A549 (cell line): Measurements from ENCODE around the gene HPN. TPM values are rescaled to one million over a fixed set of nuclear protein-coding genes. Genes with fewer than 3 reads are reported as not detected.

Source experiments
- ATAC-seq, 2 experiments: fragments of 200-7000 bp in 1 of 2; fragments of >200 bp in 1 of 2; cut with Nextera tagmentation in 1 of 2; cut with Tn5 transposase in 1 of 2; 3 replicates each; pipeline versions ENCODE4 v1.8.0 to v1.9.1; 2018 to 2020; ENCODE audit warnings: mild to moderate bottlenecking in 1 of 2, moderate library complexity in 1 of 2
- CTCF ChIA-PET: fragments of 300-600 bp; sonication (Branson Sonifier 250); formaldehyde crosslinking; extraction: SDS; loops from one replicate; lab custom pipeline; 2021; ENCODE audit warnings: antibody characterized with exemption, inconsistent platforms; lab: Yijun Ruan, JAX
- POLR2A ChIA-PET: fragments of 350-600 bp; formaldehyde crosslinking; extraction: SDS; loops from one replicate; lab custom pipeline; 2021; ENCODE audit warnings: antibody characterized with exemption, inconsistent platforms; lab: Yijun Ruan, JAX
- DNase-seq, 2 experiments: peaks; one replicate each; pipeline versions ENCODE4 v3.0.0 to v3.0.0-alpha.2; 2011 to 2016; ENCODE audit warnings: low read depth in 1 of 2, low spot score in 1 of 2
- FAIRE-seq: peaks from 2 replicates; lab custom pipeline; 2011; peaks lifted over from hg19 to GRCh38; lab: Jason Lieb, UNC
- H3K27ac ChIP-seq, 2 experiments: fragments of >200 bp; sonication (Bioruptor Twin); formaldehyde crosslinking; 3 replicates each; pipeline ENCODE4 v1.5.1; 2016 to 2017
- H3K4me1 ChIP-seq: fragments of >200 bp; sonication (Bioruptor Twin); formaldehyde crosslinking; 3 replicates; pipeline ENCODE4 v1.6.1; 2016
- H3K4me2 ChIP-seq: fragments of >200 bp; sonication (Bioruptor Twin); formaldehyde crosslinking; 3 replicates; pipeline ENCODE4 v1.6.1; 2016
- H3K4me3 ChIP-seq: fragments of >200 bp; sonication (Bioruptor Twin); formaldehyde crosslinking; 3 replicates; pipeline ENCODE4 v1.5.1; 2016
- H3K9me3 ChIP-seq: fragments of >200 bp; sonication (Bioruptor Twin); formaldehyde crosslinking; 3 replicates; pipeline ENCODE4 v1.6.1; 2016
- E2F6 ChIP-seq: IDR thresholded peaks from 2 replicates; pipeline ENCODE4 v1.6.1; 2012; ENCODE audit warnings: low read depth, borderline replicate concordance
- EHMT2 ChIP-seq: fragments of 200-600 bp; sonication (generic); IDR thresholded peaks from 2 replicates; pipeline ENCODE4 v1.6.1; 2016; ENCODE audit warnings: antibody characterized with exemption, low read depth, mild to moderate bottlenecking, moderate library complexity
- ESRRA ChIP-seq: fragments of 150-350 bp; IDR thresholded peaks from 2 replicates; pipeline ENCODE4 v1.6.1; 2014; ENCODE audit warnings: mild to moderate bottlenecking, low read length, borderline replicate concordance
- FOSB ChIP-seq: fragments of 250-450 bp; sonication (Bioruptor Pico); IDR thresholded peaks from 2 replicates; pipeline ENCODE4 v1.5.0; 2020; ENCODE audit warnings: mild to moderate bottlenecking, moderate library complexity
- FOSL2 ChIP-seq, 2 experiments: fragments of 450-650 bp in 1 of 2; fragments of >200 bp in 1 of 2; sonication (Bioruptor Twin) in 1 of 2; formaldehyde crosslinking; IDR thresholded peaks; 2 replicates each; pipeline versions ENCODE4 v1.5.0 to v1.6.1; 2016 to 2020; ENCODE audit warnings: mild to moderate bottlenecking in 1 of 2, moderate library complexity in 1 of 2
- HES2 ChIP-seq: fragments of >200 bp; sonication (Bioruptor Twin); formaldehyde crosslinking; IDR thresholded peaks from 2 replicates; pipeline ENCODE4 v1.6.1; 2016
- HOXB13 ChIP-seq: fragments of 250-450 bp; sonication (Bioruptor Pico); IDR thresholded peaks from 2 replicates; pipeline ENCODE4 v1.5.0; 2020; ENCODE audit warnings: low read depth, mild to moderate bottlenecking, moderate library complexity
- JUNB ChIP-seq: fragments of >200 bp; sonication (Bioruptor Twin); formaldehyde crosslinking; IDR thresholded peaks from 2 replicates; pipeline ENCODE4 v1.6.1; 2016
- KDM1A ChIP-seq: fragments of 200-600 bp; sonication (generic); IDR thresholded peaks from 2 replicates; pipeline ENCODE4 v1.6.1; 2016; ENCODE audit warnings: low read depth, mild to moderate bottlenecking
- MYC ChIP-seq: IDR thresholded peaks from 2 replicates; pipeline ENCODE4 v1.6.1; 2012; ENCODE audit warnings: mild to moderate bottlenecking, inconsistent platforms, low read length, improper control_type of control experiment, borderline replicate concordance
- NR3C1 ChIP-seq: fragments of >200 bp; sonication (Bioruptor Twin); formaldehyde crosslinking; IDR thresholded peaks from 3 replicates; pipeline ENCODE4 v1.6.1; 2017
- PHF8 ChIP-seq: fragments of 200-600 bp; sonication (generic); IDR thresholded peaks from 2 replicates; pipeline ENCODE4 v1.6.1; 2016; ENCODE audit warnings: low read depth, mild to moderate bottlenecking, antibody characterized with exemption, moderate library complexity, borderline replicate concordance
- POLR2A ChIP-seq: IDR thresholded peaks from 2 replicates; pipeline ENCODE4 v1.6.1; 2012; ENCODE audit warnings: mild to moderate bottlenecking, low read length
- POLR2AphosphoS2 ChIP-seq: conservative IDR thresholded peaks from 2 replicates; pipeline ENCODE4 v1.6.1; 2012; ENCODE audit warnings: low read length, improper control_type of control experiment, inconsistent platforms
- RARB ChIP-seq: fragments of 250-450 bp; sonication (Bioruptor Pico); IDR thresholded peaks from 2 replicates; pipeline ENCODE4 v1.8.0; 2021; ENCODE audit warnings: mild to moderate bottlenecking, moderate library complexity
- REST ChIP-seq: fragments of 200-600 bp; sonication (generic); IDR thresholded peaks from 2 replicates; pipeline ENCODE4 v1.6.1; 2016; ENCODE audit warnings: antibody characterized with exemption, mild to moderate bottlenecking, moderate library complexity
- RFX5 ChIP-seq: fragments of 450-650 bp; IDR thresholded peaks from 2 replicates; pipeline ENCODE4 v1.7.1; 2014; ENCODE audit warnings: antibody characterized with exemption, mild to moderate bottlenecking, moderate library complexity
- SREBF2 ChIP-seq: fragments of 450-650 bp; IDR thresholded peaks from 2 replicates; pipeline ENCODE4 v1.6.1; 2014; ENCODE audit warnings: mild to moderate bottlenecking, moderate library complexity
- TP53 ChIP-seq: fragments of 250-450 bp; sonication (Bioruptor Pico); IDR thresholded peaks from 2 replicates; pipeline ENCODE4 v1.5.0; 2021; ENCODE audit warnings: mild to moderate bottlenecking, moderate library complexity
- USF2 ChIP-seq: fragments of 450-650 bp; IDR thresholded peaks from 2 replicates; pipeline ENCODE4 v1.6.1; 2014; ENCODE audit warnings: antibody characterized with exemption
- ZC3H11A ChIP-seq: fragments of 450-650 bp; IDR thresholded peaks from 2 replicates; pipeline ENCODE4 v1.6.1; 2014; ENCODE audit warnings: antibody characterized with exemption, mild to moderate bottlenecking
- ZFP36 ChIP-seq: fragments of 450-650 bp; IDR thresholded peaks from 2 replicates; pipeline ENCODE4 v1.6.1; 2014; ENCODE audit warnings: borderline replicate concordance; ENCODE audit not compliant: partially characterized antibody
- ZNF302 ChIP-seq: fragments of 250-450 bp; sonication (Bioruptor Pico); IDR thresholded peaks from 2 replicates; pipeline ENCODE4 v1.9.0; 2021; ENCODE audit warnings: inconsistent platforms, mild to moderate bottlenecking, moderate library complexity
- ZSCAN20 ChIP-seq: fragments of 250-450 bp; sonication (Bioruptor Pico); IDR thresholded peaks from 2 replicates; pipeline ENCODE4 v1.8.0; 2022; ENCODE audit warnings: mild to moderate bottlenecking, moderate library complexity
- whole genome bisulfite sequencing: methylation state at CpG from one replicate; pipeline ENCODE4 v1.1.6; 2017; ENCODE audit errors: missing lambda C conversion rate; 5-methylcytosine and 5-hydroxymethylcytosine counted together
- polyA plus RNA-seq, 4 experiments: library from polyadenylated mRNA; depleted of rRNA in 3 of 4; stranded (reverse); fragments of >200 nt; fragmentation: RNase III in 1 of 4; extraction: RNeasy Plus Mini Kit Qiagen cat#74134 plus additional on column Dnase treatment in 1 of 4; gene quantifications; 2 replicates in 3 of 4; 3 replicates in 1 of 4; pipeline ENCODE4 v1.2.3, GENCODE V29; 2011 to 2017

Gene HPN
- polyA plus RNA-seq, 2 of the 4 experiments (the other 2 are of a cell fraction) = 0.06 to 0.08 TPM

GRCh38 chr19:35085947-35086346, 44.4 kb downstream of the HPN start:
- DNase-seq = no peak
- TF ChIP-seq ZNF302 = no peak
- TF ChIP-seq JUNB = no peak
- no peak for TF ChIP-seq KDM1A
- TF ChIP-seq FOSL2 (IDR thresholded peaks at IDR 0.05) = no peak
- TF ChIP-seq FOSL2 (CRISPR knock-in tag; IDR thresholded peaks at IDR 0.05) = no peak
- no peak for TF ChIP-seq HOXB13
- no peak for TF ChIP-seq HES2
- TF ChIP-seq E2F6 = no peak
- TF ChIP-seq RARB (CRISPR knock-in tag) = no peak
- TF ChIP-seq NR3C1 = no peak
- no peak for TF ChIP-seq ESRRA
- no peak for TF ChIP-seq USF2
- TF ChIP-seq EHMT2 = no peak
- no peak for TF ChIP-seq SREBF2
- TF ChIP-seq TP53 (CRISPR knock-in tag) = no peak
- TF ChIP-seq ZC3H11A = no peak
- TF ChIP-seq MYC = no peak
- no peak for TF ChIP-seq FOSB (CRISPR knock-in tag)
- no peak for TF ChIP-seq REST
- TF ChIP-seq, all 56 proteins: peak for 0
- ATAC-seq (no peak), FAIRE-seq (no peak)
- Histone ChIP-seq H3K27ac (no peak overlapping the region), H3K4me2 (no peak overlapping the region), H3K4me1 (peaks cover 11% of the 10 kb centered on the region; the same call in 2 of the 3 replicates), H3K9me3 (peaks cover 5% of the 10 kb centered on the region; the same call in 1 of the 3 replicates), H3K4me3 (no peak overlapping the region)
- CTCF ChIA-PET = interaction anchor here (0.9 to 9.9 kb wide), 13 partner anchors 10 to 113 kb away, joined by 3 to 102 read pairs (median 10); partner anchors contain the start of genes FXYD3 and LGI4
- 68% methylated on average over 6 of the region's 6 CpGs for WGBS
- POLR2A ChIA-PET = no interaction called here

GRCh38 chr19:35086455-35086854, 44.9 kb downstream of the HPN start:
- H3K4me3 ChIP-seq = no peak overlapping the region
- H3K4me2 ChIP-seq = no peak overlapping the region
- H3K27ac ChIP-seq = no peak overlapping the region
- ChIA-PET POLR2A (no interaction called here), CTCF (interaction anchor here (0.5 to 9.9 kb wide), 17 partner anchors 10 to 727 kb away, joined by 3 to 102 read pairs (median 5); partner anchors contain the start of genes FXYD3 and LGI4)
- DNase-seq (no peak), ATAC-seq (no peak), FAIRE-seq (no peak)
- peaks cover 11% of the 10 kb centered on the region; the same call in 2 of the 3 replicates for H3K4me1 ChIP-seq
- H3K9me3 ChIP-seq = peaks cover 5% of the 10 kb centered on the region; the same call in 1 of the 3 replicates
- TF ChIP-seq FOSL2 (IDR thresholded peaks at IDR 0.05) (no peak), FOSL2 (CRISPR knock-in tag; IDR thresholded peaks at IDR 0.05) (no peak), POLR2AphosphoS2 (no peak), RFX5 (no peak), E2F6 (no peak), ZFP36 (no peak), ZSCAN20 (CRISPR knock-in tag) (no peak), USF2 (no peak), POLR2A (no peak; the same call in 1 of the 2 replicates), PHF8 (no peak), JUNB (no peak), EHMT2 (no peak)
- WGBS = 61% methylated on average over 8 of the region's 8 CpGs
